HEK293 (cell line): Measurements from ENCODE around the gene RALGAPA2.

Experiments
- CTCF ChIA-PET: fragments of 350-600 bp; formaldehyde crosslinking; extraction: SDS; loops from one replicate; lab custom pipeline; 2021; ENCODE audit warnings: antibody characterized with exemption; lab: Yijun Ruan, JAX
- POLR2A ChIA-PET: fragments of 300-600 bp; formaldehyde crosslinking; extraction: SDS; loops from one replicate; lab custom pipeline; 2020; ENCODE audit warnings: antibody characterized with exemption, inconsistent platforms; lab: Yijun Ruan, JAX
- H3K27ac ChIP-seq: fragments of 200-500 bp; sonication (Bioruptor generic); 2 replicates; pipeline ENCODE4 v1.5.1; 2014; ENCODE audit warnings: low read depth, low read length, control low read depth, inconsistent platforms; ENCODE audit errors: extremely low read depth
- H3K36me3 ChIP-seq, 2 experiments: fragments of 200-500 bp in 1 of 2; sonication (Bioruptor generic) in 1 of 2; 1 replicate in 1 of 2; 2 replicates in 1 of 2; pipeline ENCODE4 v1.5.1; 2014 to 2017; ENCODE audit warnings: inconsistent platforms in 2 of 2, low read length in 2 of 2; ENCODE audit not compliant: control insufficient read depth in 2 of 2, insufficient read depth in 1 of 2
- H3K4me1 ChIP-seq: fragments of 200-500 bp; sonication (Bioruptor generic); 2 replicates; pipeline ENCODE4 v1.5.1; 2014; ENCODE audit warnings: mild to moderate bottlenecking, low read length, inconsistent platforms; ENCODE audit not compliant: control insufficient read depth, insufficient read depth
- H3K4me3 ChIP-seq: 2 replicates; pipeline ENCODE4 v1.5.1; 2011; ENCODE audit warnings: low read depth, mild to moderate bottlenecking, control low read depth, low read length, moderate library complexity
- H3K9me3 ChIP-seq: fragments of 200-500 bp; sonication (Bioruptor generic); 2 replicates; pipeline ENCODE4 v1.5.1; 2014; ENCODE audit warnings: low read depth, low read length, inconsistent platforms; ENCODE audit not compliant: control insufficient read depth, insufficient read depth
- KLF16 ChIP-seq: fragments of 450-650 bp; formaldehyde crosslinking; IDR thresholded peaks from 2 replicates; pipeline ENCODE4 v1.5.1; 2017; ENCODE audit warnings: missing biosample characterization, missing genetic modification characterization
- ZBTB11 ChIP-seq: fragments of 450-650 bp; formaldehyde crosslinking; conservative IDR thresholded peaks from 2 replicates; pipeline ENCODE4 v1.5.1; 2016; ENCODE audit warnings: low read depth, missing biosample characterization, missing genetic modification characterization
- ZNF24 ChIP-seq: fragments of 450-650 bp; formaldehyde crosslinking; IDR thresholded peaks from 2 replicates; pipeline ENCODE4 v1.5.1; 2016; ENCODE audit warnings: missing biosample characterization, missing genetic modification characterization
- ZNF266 ChIP-seq: fragments of 450-650 bp; formaldehyde crosslinking; IDR thresholded peaks from 2 replicates; pipeline ENCODE4 v1.5.1; 2016; ENCODE audit warnings: missing biosample characterization, missing genetic modification characterization, low read depth
- ZNF311 ChIP-seq: fragments of 450-650 bp; formaldehyde crosslinking; IDR thresholded peaks from 2 replicates; pipeline ENCODE4 v1.5.1; 2017; ENCODE audit warnings: missing biosample characterization, missing genetic modification characterization, borderline replicate concordance
- ZNF596 ChIP-seq: fragments of 450-650 bp; IDR thresholded peaks from 2 replicates; pipeline ENCODE4 v1.5.0; 2018; ENCODE audit warnings: missing biosample characterization, mild to moderate bottlenecking, missing genetic modification characterization, moderate library complexity
- ZNF768 ChIP-seq: fragments of 450-650 bp; formaldehyde crosslinking; IDR thresholded peaks from 2 replicates; pipeline ENCODE4 v1.5.1; 2018; ENCODE audit warnings: missing biosample characterization, mild to moderate bottlenecking, missing genetic modification characterization
- ZSCAN23 ChIP-seq: fragments of 450-650 bp; formaldehyde crosslinking; IDR thresholded peaks from 2 replicates; pipeline ENCODE4 v1.5.1; 2016; ENCODE audit warnings: missing biosample characterization, missing genetic modification characterization
- TF ChIP-seq, protein P1 (sequence below): fragments of 450-650 bp; formaldehyde crosslinking; IDR thresholded peaks from 2 replicates; pipeline ENCODE4 v1.5.1; 2016; ENCODE audit warnings: missing biosample characterization, missing genetic modification characterization
- TF ChIP-seq, protein P2 (sequence below): IDR thresholded peaks from 2 replicates; pipeline ENCODE4 v1.6.1; 2011; ENCODE audit warnings: mild to moderate bottlenecking, low read depth, low read length, borderline replicate concordance
- TF ChIP-seq, protein P3 (sequence below): fragments of 450-650 bp; formaldehyde crosslinking; IDR thresholded peaks from 2 replicates; pipeline ENCODE4 v1.5.1; 2017; ENCODE audit warnings: missing biosample characterization, missing genetic modification characterization
- TF ChIP-seq, protein P4 (sequence below): fragments of 450-650 bp; formaldehyde crosslinking; IDR thresholded peaks from 2 replicates; pipeline ENCODE4 v1.5.0; 2017; ENCODE audit warnings: missing biosample characterization, missing genetic modification characterization, borderline replicate concordance

The RALGAPA2 gene

DNA sequence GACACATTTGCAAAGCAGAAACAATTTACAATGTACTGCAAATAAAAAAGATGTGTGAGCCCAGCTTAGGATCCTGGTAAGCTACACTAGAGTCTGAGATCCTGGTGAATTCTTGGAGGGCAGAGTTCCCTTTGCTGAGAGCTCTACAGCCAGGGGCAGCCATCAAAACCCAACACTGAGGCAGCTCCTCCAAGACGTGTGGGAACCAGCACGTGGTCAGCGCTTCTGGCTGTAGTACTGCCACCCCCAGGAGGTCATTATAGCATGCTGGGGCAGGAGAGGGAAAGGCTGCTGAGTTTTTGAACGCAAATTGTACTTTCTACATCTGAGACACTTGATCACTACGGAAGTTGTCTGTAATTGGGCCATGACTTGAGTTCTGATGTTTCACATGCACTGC is 213.0 kb downstream of the RALGAPA2 start:
- Histone ChIP-seq H3K36me3 (peaks cover 0 to 20% of the 10 kb centered on the region in 2 experiments; a peak in 1 of 3 replicates), H3K9me3 (no peaks in the 10 kb centered on the region), H3K4me1 (no peaks in the 10 kb centered on the region), H3K4me3 (no peak overlapping the region), H3K27ac (no peak overlapping the region)
- no peak for TF ChIP-seq ZNF596 (tag by site-specific recombination)
- no peak for TF ChIP-seq ZBTB11 (tag by site-specific recombination)
- TF ChIP-seq, protein P1, sequence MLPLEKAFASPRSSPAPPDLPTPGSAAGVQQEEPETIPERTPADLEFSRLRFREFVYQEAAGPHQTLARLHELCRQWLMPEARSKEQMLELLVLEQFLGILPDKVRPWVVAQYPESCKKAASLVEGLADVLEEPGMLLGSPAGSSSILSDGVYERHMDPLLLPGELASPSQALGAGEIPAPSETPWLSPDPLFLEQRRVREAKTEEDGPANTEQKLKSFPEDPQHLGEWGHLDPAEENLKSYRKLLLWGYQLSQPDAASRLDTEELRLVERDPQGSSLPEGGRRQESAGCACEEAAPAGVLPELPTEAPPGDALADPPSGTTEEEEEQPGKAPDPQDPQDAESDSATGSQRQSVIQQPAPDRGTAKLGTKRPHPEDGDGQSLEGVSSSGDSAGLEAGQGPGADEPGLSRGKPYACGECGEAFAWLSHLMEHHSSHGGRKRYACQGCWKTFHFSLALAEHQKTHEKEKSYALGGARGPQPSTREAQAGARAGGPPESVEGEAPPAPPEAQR: no peak
- TF ChIP-seq ZNF24: no peak
- no peak for TF ChIP-seq KLF16 (tag by site-specific recombination)
- TF ChIP-seq, protein P2, sequence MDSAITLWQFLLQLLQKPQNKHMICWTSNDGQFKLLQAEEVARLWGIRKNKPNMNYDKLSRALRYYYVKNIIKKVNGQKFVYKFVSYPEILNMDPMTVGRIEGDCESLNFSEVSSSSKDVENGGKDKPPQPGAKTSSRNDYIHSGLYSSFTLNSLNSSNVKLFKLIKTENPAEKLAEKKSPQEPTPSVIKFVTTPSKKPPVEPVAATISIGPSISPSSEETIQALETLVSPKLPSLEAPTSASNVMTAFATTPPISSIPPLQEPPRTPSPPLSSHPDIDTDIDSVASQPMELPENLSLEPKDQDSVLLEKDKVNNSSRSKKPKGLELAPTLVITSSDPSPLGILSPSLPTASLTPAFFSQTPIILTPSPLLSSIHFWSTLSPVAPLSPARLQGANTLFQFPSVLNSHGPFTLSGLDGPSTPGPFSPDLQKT: no peak
- no peak for TF ChIP-seq ZSCAN23
- ChIA-PET POLR2A (no interaction called here), CTCF (no interaction called here)

GRCh38 chr20:20498076-20498861 is 214.2 kb downstream of the RALGAPA2 start:
- CTCF ChIA-PET: interaction anchor here (0.7 kb wide), 1 partner anchor 219 kb away, joined by 3 read pairs; no protein-coding TSS in a partner anchor

More at GRCh38 chr20:20498076-20498861, 214.2 kb downstream of the RALGAPA2 start:
- POLR2A ChIA-PET: interaction anchor here (0.9 kb wide), 1 partner anchor 214 kb away, joined by 4 read pairs; the partner anchor contains the start of gene RALGAPA2
- H3K4me1 ChIP-seq: no peaks in the 10 kb centered on the region
- TF ChIP-seq, protein P3, sequence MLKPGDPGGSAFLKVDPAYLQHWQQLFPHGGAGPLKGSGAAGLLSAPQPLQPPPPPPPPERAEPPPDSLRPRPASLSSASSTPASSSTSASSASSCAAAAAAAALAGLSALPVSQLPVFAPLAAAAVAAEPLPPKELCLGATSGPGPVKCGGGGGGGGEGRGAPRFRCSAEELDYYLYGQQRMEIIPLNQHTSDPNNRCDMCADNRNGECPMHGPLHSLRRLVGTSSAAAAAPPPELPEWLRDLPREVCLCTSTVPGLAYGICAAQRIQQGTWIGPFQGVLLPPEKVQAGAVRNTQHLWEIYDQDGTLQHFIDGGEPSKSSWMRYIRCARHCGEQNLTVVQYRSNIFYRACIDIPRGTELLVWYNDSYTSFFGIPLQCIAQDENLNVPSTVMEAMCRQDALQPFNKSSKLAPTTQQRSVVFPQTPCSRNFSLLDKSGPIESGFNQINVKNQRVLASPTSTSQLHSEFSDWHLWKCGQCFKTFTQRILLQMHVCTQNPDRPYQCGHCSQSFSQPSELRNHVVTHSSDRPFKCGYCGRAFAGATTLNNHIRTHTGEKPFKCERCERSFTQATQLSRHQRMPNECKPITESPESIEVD: 0 out of 2 replicates have a peak, but pooled peaks have one; percentile 21
- TF ChIP-seq, protein P4, sequence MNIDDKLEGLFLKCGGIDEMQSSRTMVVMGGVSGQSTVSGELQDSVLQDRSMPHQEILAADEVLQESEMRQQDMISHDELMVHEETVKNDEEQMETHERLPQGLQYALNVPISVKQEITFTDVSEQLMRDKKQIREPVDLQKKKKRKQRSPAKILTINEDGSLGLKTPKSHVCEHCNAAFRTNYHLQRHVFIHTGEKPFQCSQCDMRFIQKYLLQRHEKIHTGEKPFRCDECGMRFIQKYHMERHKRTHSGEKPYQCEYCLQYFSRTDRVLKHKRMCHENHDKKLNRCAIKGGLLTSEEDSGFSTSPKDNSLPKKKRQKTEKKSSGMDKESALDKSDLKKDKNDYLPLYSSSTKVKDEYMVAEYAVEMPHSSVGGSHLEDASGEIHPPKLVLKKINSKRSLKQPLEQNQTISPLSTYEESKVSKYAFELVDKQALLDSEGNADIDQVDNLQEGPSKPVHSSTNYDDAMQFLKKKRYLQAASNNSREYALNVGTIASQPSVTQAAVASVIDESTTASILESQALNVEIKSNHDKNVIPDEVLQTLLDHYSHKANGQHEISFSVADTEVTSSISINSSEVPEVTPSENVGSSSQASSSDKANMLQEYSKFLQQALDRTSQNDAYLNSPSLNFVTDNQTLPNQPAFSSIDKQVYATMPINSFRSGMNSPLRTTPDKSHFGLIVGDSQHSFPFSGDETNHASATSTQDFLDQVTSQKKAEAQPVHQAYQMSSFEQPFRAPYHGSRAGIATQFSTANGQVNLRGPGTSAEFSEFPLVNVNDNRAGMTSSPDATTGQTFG (tag by site-specific recombination): no peak
- TF ChIP-seq ZNF311 (tag by site-specific recombination) (no peak), ZNF266 (no peak), ZNF768 (tag by site-specific recombination) (no peak)
- H3K9me3 ChIP-seq: no peaks in the 10 kb centered on the region
- peaks cover 0 to 19% of the 10 kb centered on the region in 2 experiments; a peak in 1 of 3 replicates for H3K36me3 ChIP-seq
- H3K4me3 ChIP-seq: no peak overlapping the region
- no peak overlapping the region for H3K27ac ChIP-seq
